Upper lobe of right lung (tissue), 1 donor: ENCODE results near the gene VPS33A. TPM values are rescaled to one million over a fixed set of nuclear protein-coding genes. Genes with fewer than 3 reads are reported as not detected.

ENCODE experiments used
- ATAC-seq: fragments of 200-7000 bp; cut with Tn5 transposase; one replicate; pipeline ENCODE4 v1.9.1; 2020; ENCODE audit warnings: mild to moderate bottlenecking, moderate library complexity
- DNase-seq: peaks from one replicate; pipeline ENCODE4 v3.0.0-alpha.2; 2020
- H3K27ac ChIP-seq: fragments of 200-600 bp; one replicate; pipeline ENCODE4 v1.8.0; 2022
- H3K27me3 ChIP-seq: fragments of 200-600 bp; one replicate; pipeline ENCODE4 v1.8.0; 2022; ENCODE audit warnings: mild to moderate bottlenecking
- H3K36me3 ChIP-seq: fragments of 200-600 bp; one replicate; pipeline ENCODE4 v1.8.0; 2022
- H3K4me1 ChIP-seq: fragments of 200-600 bp; one replicate; pipeline ENCODE4 v1.8.0; 2022
- H3K4me3 ChIP-seq: fragments of 200-600 bp; one replicate; pipeline ENCODE4 v1.8.0; 2022; ENCODE audit warnings: mild to moderate bottlenecking
- H3K9me3 ChIP-seq: fragments of 200-600 bp; one replicate; pipeline ENCODE4 v1.8.0; 2022
- intact Hi-C: fragments of 100-400 bp; cut with DNase I; formaldehyde crosslinking; loops from one replicate; pipeline ENCODE4 v1.11.0; 2022
- total RNA-seq: library from RNA; stranded (reverse); fragmentation: NEBNext Ultra II Directional; extraction: Animal tissue kit (Norgen Biotek cat#: 25700); gene quantifications from one replicate; pipeline ENCODE4 v1.2.1, GENCODE V29; 2021
- TF ChIP-seq, protein P1 (sequence below): fragments of 200-600 bp; IDR thresholded peaks from one replicate; pipeline ENCODE4 v1.8.0; 2022; ENCODE audit warnings: antibody characterized with exemption
- donor health status: DM: no; HTN: yes; CAD: no; lungs with severe emphysema.

The VPS33A gene
- total RNA-seq, 1 donor from 2014 or later: 17.7 TPM

DNA sequence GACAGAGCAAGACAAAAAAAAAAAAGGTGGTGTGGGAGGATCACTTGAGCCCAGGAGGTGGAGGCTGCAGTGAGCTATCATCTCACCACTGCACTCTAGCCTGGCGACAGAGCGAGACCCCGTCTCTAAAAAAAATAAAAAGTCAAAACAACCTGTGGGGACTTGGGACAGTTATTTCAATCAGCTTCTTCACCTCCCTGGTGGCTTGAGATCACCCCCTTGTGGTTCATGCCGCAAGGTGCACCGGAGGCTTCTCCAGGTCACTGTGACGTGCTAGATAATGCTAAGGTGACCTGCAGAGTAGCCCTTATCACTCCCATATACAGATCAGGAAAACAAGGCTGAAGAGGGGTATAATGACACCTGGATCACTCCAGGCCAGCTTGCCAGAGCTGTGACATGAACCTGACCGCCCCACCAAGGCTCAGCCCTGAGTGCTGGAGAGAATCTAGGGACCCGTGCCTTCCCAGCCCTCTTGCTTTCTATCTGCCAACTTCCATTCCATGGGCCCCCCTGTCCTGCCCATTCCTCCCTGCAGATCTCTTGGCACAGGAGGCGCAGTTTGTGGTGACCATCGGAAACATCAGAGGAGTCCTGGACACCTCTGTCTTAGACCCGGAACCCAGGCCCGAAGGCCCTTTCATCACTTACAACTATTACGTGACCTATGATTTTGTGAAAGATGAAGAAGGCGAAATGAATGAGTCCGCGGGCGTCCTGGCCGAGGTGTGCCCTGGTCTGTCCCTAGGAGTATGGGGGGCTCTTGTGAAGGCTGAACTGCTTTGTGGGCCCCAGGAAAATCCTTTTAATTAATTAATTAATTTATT lies 75.2 kb downstream of the VPS33A start:
- no peaks in the 10 kb centered on the region for H3K27me3 ChIP-seq
- intact Hi-C loops: no loop called here
- H3K27ac ChIP-seq: no peak overlapping the region
- peak; percentile 76 for DNase-seq
- TF ChIP-seq, protein P1, sequence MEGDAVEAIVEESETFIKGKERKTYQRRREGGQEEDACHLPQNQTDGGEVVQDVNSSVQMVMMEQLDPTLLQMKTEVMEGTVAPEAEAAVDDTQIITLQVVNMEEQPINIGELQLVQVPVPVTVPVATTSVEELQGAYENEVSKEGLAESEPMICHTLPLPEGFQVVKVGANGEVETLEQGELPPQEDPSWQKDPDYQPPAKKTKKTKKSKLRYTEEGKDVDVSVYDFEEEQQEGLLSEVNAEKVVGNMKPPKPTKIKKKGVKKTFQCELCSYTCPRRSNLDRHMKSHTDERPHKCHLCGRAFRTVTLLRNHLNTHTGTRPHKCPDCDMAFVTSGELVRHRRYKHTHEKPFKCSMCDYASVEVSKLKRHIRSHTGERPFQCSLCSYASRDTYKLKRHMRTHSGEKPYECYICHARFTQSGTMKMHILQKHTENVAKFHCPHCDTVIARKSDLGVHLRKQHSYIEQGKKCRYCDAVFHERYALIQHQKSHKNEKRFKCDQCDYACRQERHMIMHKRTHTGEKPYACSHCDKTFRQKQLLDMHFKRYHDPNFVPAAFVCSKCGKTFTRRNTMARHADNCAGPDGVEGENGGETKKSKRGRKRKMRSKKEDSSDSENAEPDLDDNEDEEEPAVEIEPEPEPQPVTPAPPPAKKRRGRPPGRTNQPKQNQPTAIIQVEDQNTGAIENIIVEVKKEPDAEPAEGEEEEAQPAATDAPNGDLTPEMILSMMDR: peak; percentile 70
- no peak overlapping the region for H3K4me3 ChIP-seq
- peak; percentile 89 for ATAC-seq
- H3K36me3 ChIP-seq: no peaks in the 10 kb centered on the region
- H3K9me3 ChIP-seq: no peaks in the 10 kb centered on the region
- H3K4me1 ChIP-seq: no peaks in the 10 kb centered on the region

GRCh38 chr12:122189626-122190475 lies 76.4 kb downstream of the VPS33A start:
- ATAC-seq (no peak), DNase-seq (no peak)
- Histone ChIP-seq H3K27ac (no peak overlapping the region), H3K27me3 (no peaks in the 10 kb centered on the region), H3K36me3 (no peaks in the 10 kb centered on the region), H3K4me1 (no peaks in the 10 kb centered on the region), H3K4me3 (no peak overlapping the region), H3K9me3 (no peaks in the 10 kb centered on the region)
- TF ChIP-seq, protein P1: no peak
- intact Hi-C loops: no loop called here

DNA sequence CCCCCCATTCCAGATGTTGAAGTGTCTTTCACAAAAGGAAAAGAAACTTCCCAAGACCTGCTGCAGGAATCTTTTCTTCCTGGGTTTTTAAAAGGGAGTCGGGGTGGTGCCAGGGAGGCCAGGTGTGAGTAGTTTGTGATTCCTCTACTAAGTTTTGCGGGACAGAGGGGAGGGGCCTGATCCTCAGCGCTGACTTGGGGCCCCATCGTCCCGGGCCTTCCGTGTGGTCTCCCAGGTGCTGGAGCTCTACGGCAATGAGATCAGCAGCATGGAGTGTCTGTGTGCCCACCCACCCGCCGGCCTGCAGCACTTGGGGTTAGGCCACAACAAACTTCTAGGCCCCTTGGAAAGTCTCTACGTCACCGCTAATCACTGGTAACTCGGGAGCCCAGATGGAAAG lies 78.8 kb downstream of the VPS33A start:
- TF ChIP-seq, protein P1: no peak
- intact Hi-C loops: no loop called here
- no peaks in the 10 kb centered on the region for H3K9me3 ChIP-seq
- H3K36me3 ChIP-seq: no peaks in the 10 kb centered on the region
- peaks cover 5% of the 10 kb centered on the region for H3K4me1 ChIP-seq
- no peak overlapping the region for H3K4me3 ChIP-seq
- H3K27ac ChIP-seq: no peak overlapping the region
- ATAC-seq: no peak
- DNase-seq: no peak
- H3K27me3 ChIP-seq: no peaks in the 10 kb centered on the region

DNA sequence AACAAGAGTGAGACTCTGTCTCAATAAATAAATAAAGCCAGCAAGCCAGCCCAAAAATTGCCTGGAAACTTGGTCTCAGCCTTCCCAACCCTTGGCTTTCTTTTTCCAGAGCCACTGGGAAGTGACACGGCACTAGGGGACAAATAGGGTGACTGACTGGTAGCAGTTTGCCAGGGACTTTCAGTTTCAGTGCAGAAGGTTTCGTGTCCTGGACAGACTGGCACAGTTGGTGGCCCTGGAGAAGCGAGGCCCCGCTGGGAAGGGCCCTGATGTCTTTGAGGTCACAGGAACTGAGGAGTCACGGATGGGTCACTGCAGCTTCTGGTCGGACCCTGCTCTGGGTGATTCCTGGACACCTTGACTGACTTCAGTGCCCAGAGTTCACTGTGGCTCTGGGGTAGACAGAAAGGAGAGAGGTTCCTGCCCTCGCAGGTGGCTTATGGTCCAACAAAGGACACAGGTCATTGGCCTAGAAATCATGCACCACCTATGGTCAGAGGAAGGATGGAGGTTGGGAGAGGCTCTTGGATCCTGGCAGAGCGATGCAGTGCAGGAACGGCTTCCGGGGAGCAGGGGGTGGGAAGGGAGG lies 80.7 kb downstream of the VPS33A start:
- Histone ChIP-seq H3K4me3 (no peak overlapping the region), H3K27ac (no peak overlapping the region), H3K4me1 (peaks cover 5% of the 10 kb centered on the region), H3K9me3 (no peaks in the 10 kb centered on the region), H3K36me3 (no peaks in the 10 kb centered on the region), H3K27me3 (no peaks in the 10 kb centered on the region)
- DNase-seq: no peak
- no peak for ATAC-seq
- TF ChIP-seq, protein P1: no peak
- intact Hi-C loops: no loop called here

DNA sequence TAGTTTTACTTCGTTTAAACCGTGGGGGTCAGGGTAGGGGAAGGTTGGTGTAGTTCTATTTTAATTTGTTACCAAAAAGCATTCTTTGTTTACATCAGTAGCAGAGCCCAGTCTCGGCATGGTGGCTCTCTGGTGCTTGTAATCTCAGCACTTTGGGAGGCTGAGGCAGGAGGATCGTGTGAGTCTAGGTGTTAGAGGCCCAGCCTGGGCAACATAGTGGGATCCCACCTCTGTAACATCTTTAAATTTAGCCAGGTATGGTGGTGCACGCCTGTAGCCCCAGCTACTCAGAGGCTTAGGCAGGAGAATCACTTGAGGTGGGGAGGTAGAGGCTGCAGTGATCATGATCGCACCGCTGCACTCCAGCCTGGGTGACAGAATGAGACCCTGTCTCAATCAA lies 81.2 kb downstream of the VPS33A start:
- Histone ChIP-seq H3K9me3 (no peaks in the 10 kb centered on the region), H3K4me1 (peaks cover 5% of the 10 kb centered on the region), H3K27ac (no peak overlapping the region), H3K4me3 (no peak overlapping the region), H3K27me3 (no peaks in the 10 kb centered on the region), H3K36me3 (no peaks in the 10 kb centered on the region)
- TF ChIP-seq, protein P1: no peak
- ATAC-seq (no peak), DNase-seq (no peak)
- intact Hi-C loops: no loop called here
